Upper lobe of left lung (tissue), 4 donors: Measurements from ENCODE around the gene TSPAN17.

Source experiments
- CTCF ChIP-seq, 6 experiments: fragments of 450-650 bp in 4 of 6; fragments of 200-600 bp in 2 of 6; sonication (generic) in 2 of 6; IDR thresholded peaks; one replicate each; pipeline ENCODE4 v1.5.1; 2016 to 2019; ENCODE audit warnings: antibody characterized with exemption in 6 of 6
- EP300 ChIP-seq, 4 donors: sonication (generic); formaldehyde crosslinking; IDR thresholded peaks; one replicate each; pipeline ENCODE4 v1.5.1; 2017; ENCODE audit warnings: antibody characterized with exemption in 4 of 4, control low read depth in 2 of 4
- POLR2A ChIP-seq, 4 donors: fragments of 450-650 bp; IDR thresholded peaks; one replicate each; pipeline ENCODE4 v1.5.1; 2016 to 2017; ENCODE audit warnings: antibody characterized with exemption in 4 of 4, mild to moderate bottlenecking in 2 of 4
- POLR2AphosphoS5 ChIP-seq, 2 donors: sonication (generic); formaldehyde crosslinking; IDR thresholded peaks; one replicate each; pipeline ENCODE4 v1.5.1; 2017; ENCODE audit warnings: antibody characterized with exemption in 2 of 2

- TF ChIP-seq CTCF (IDR thresholded peaks at IDR 0.05), result no peak
- TF ChIP-seq EP300 (IDR thresholded peaks at IDR 0.05), result no peak
- TF ChIP-seq POLR2A (IDR thresholded peaks at IDR 0.05), result no peak
- TF ChIP-seq POLR2AphosphoS5 (IDR thresholded peaks at IDR 0.05), result no peak
Measured at GRCh38 chr5:176660530-176660859, 13.2 kb downstream of the TSPAN17 start.
